Large intestine (tissue), 1 donor: ENCODE measurements around the gene SPPL2C. TPM values are rescaled to one million over a fixed set of nuclear protein-coding genes. Genes with fewer than 3 reads are reported as not detected.

Source experiments
- polyA plus RNA-seq: library from polyadenylated mRNA; unstranded; fragments of 120-200 nt; gene quantifications from one replicate; pipeline ENCODE4 v1.2.1, GENCODE V29; 2013

Gene SPPL2C
- polyA plus RNA-seq, 1 donor, result not detected

Other genes starting within 250 kb of the SPPL2C start
- 0.24 TPM for gene CRHR1, start 60.6 kb upstream of the SPPL2C start, polyA plus RNA-seq
- gene MAPT, start 49.7 kb downstream of the SPPL2C start, polyA plus RNA-seq, result 10.0 TPM
- gene STH, start 154.4 kb downstream of the SPPL2C start, polyA plus RNA-seq, result not detected